ENCODE results near the gene SLC22A23.

SLC22A23 gene

GRCh38 chr6:3410385-3411360 lies 46.2 kb downstream of the SLC22A23 start:
- Histone ChIP-seq H3K4me3 (ENCODE audit: low read length) (no peak overlapping the region), H3K4me2 (ENCODE audit: low read length) (no peak overlapping the region), H3K27me3 (ENCODE audit: control insufficient read depth, low read length) (no peaks in the 10 kb centered on the region)

GRCh38 chr6:3409699-3410384 lies 47.0 kb downstream of the SLC22A23 start:
- TF ChIP-seq CTCF (IDR thresholded peaks at IDR 0.05; ENCODE audit: low read depth, low read length, poor library complexity, severe bottlenecking) (no peak), EZH2phosphoT487 (IDR thresholded peaks at IDR 0.05; ENCODE audit: borderline replicate concordance, low read length) (no peak)

More at GRCh38 chr6:3410385-3411360, 46.2 kb downstream of the SLC22A23 start:
- TF ChIP-seq CTCF (IDR thresholded peaks at IDR 0.05; ENCODE audit: low read depth, low read length, poor library complexity, severe bottlenecking) (peak; percentile 95), EZH2phosphoT487 (IDR thresholded peaks at IDR 0.05; ENCODE audit: borderline replicate concordance, low read length) (no peak)
- Histone ChIP-seq H3K36me3 (ENCODE audit: control insufficient read depth, low read length) (no peaks in the 10 kb centered on the region), H3K27ac (ENCODE audit: low read depth, low read length) (no peak overlapping the region), H3F3A (ENCODE audit: control insufficient read depth, insufficient read depth) (no peaks in the 10 kb centered on the region), H3K79me2 (ENCODE audit: control insufficient read depth, low read length) (no peaks in the 10 kb centered on the region), H3K4me1 (ENCODE audit: control insufficient read depth, low read length) (no peaks in the 10 kb centered on the region), H3K9me2 (replicated peaks; ENCODE audit: control insufficient read depth, low read length) (no peaks in the 10 kb centered on the region), H3K9me3 (ENCODE audit: control insufficient read depth, insufficient read depth, low read length) (no peaks in the 10 kb centered on the region), H4K20me1 (ENCODE audit: control insufficient read depth, insufficient read depth, low read depth, low read length) (no peaks in the 10 kb centered on the region)

GRCh38 chr6:3408665-3409064 lies 48.2 kb downstream of the SLC22A23 start:
- no peak overlapping the region for H3K27ac ChIP-seq (ENCODE audit: low read depth, low read length)
- H3K27me3 ChIP-seq (ENCODE audit: control insufficient read depth, low read length): no peaks in the 10 kb centered on the region
- H3K4me2 ChIP-seq (ENCODE audit: low read length): no peak overlapping the region
- H3K9me3 ChIP-seq (ENCODE audit: control insufficient read depth, insufficient read depth, low read length): no peaks in the 10 kb centered on the region
- H3F3A ChIP-seq (ENCODE audit: control insufficient read depth, insufficient read depth): no peaks in the 10 kb centered on the region
- H3K36me3 ChIP-seq (ENCODE audit: control insufficient read depth, low read length): no peaks in the 10 kb centered on the region
- no peaks in the 10 kb centered on the region for H3K9me2 ChIP-seq (replicated peaks; ENCODE audit: control insufficient read depth, low read length)
- no peaks in the 10 kb centered on the region for H4K20me1 ChIP-seq (ENCODE audit: control insufficient read depth, insufficient read depth, low read depth, low read length)
- no peaks in the 10 kb centered on the region for H3K79me2 ChIP-seq (ENCODE audit: control insufficient read depth, low read length)
- no peak overlapping the region for H3K4me3 ChIP-seq (ENCODE audit: low read length)
- TF ChIP-seq EZH2phosphoT487 (IDR thresholded peaks at IDR 0.05; ENCODE audit: borderline replicate concordance, low read length): no peak
- no peak for TF ChIP-seq CTCF (IDR thresholded peaks at IDR 0.05; ENCODE audit: low read depth, low read length, poor library complexity, severe bottlenecking)
- H3K4me1 ChIP-seq (ENCODE audit: control insufficient read depth, low read length): no peaks in the 10 kb centered on the region

More at GRCh38 chr6:3409699-3410384, 47.0 kb downstream of the SLC22A23 start:
- no peaks in the 10 kb centered on the region for H3K4me1 ChIP-seq (ENCODE audit: control insufficient read depth, low read length)
- no peaks in the 10 kb centered on the region for H4K20me1 ChIP-seq (ENCODE audit: control insufficient read depth, insufficient read depth, low read depth, low read length)
- no peaks in the 10 kb centered on the region for H3K36me3 ChIP-seq (ENCODE audit: control insufficient read depth, low read length)
- no peaks in the 10 kb centered on the region for H3F3A ChIP-seq (ENCODE audit: control insufficient read depth, insufficient read depth)
- H3K27me3 ChIP-seq (ENCODE audit: control insufficient read depth, low read length): no peaks in the 10 kb centered on the region
- no peak overlapping the region for H3K4me2 ChIP-seq (ENCODE audit: low read length)
- H3K9me2 ChIP-seq (replicated peaks; ENCODE audit: control insufficient read depth, low read length): no peaks in the 10 kb centered on the region
- no peak overlapping the region for H3K4me3 ChIP-seq (ENCODE audit: low read length)
- no peak overlapping the region for H3K27ac ChIP-seq (ENCODE audit: low read depth, low read length)
- H3K79me2 ChIP-seq (ENCODE audit: control insufficient read depth, low read length): no peaks in the 10 kb centered on the region
- no peaks in the 10 kb centered on the region for H3K9me3 ChIP-seq (ENCODE audit: control insufficient read depth, insufficient read depth, low read length)

Measured in DOHH2 (cell line).